ENCODE data around the gene TMX2. TPM values are rescaled to one million over a fixed set of nuclear protein-coding genes. Genes with fewer than 3 reads are reported as not detected.

TMX2 gene
- total and polyA plus RNA-seq, 10 of the 15 experiments (the other 5 are each of a cell fraction or from before 2014, with no cell fraction given), result 64.3 to 134 (median 91.6) TPM

DNA sequence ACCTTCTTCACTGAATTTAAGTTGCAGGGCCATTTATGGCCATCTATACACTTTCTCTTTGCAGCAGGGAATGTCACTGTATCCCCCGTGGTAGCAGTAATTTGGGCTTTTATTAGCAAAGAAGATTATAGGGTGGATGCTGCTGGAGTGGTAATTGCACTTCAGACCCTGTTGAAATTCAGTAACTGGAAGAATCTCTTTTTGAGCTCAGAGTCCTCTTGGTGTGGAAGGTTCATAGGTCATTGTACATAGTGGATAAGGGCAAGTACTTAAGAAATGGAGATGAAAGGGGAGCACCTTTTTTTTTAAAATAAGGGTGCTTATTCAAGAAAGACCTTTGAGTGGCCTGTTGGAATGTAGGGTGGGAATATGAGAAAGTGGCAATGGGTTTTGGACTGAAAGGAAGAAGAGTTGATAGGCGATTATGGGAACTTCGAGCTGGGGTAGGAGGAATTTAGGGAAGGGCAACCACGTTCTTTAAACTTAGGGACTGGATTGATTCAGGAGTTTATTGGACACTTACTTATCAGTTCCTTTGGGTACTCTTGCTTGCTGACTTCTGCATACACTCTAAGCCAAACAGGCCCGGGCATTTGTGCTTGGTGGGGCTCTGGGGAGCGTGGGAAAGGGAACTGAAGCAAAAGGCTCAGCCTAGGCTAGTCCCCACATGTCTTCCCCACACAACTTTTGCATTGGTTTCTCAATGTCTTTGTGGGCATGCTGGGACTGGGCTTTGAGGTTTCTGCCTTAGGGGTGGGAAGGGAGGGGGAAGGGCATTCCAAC is 75.7 kb downstream of the TMX2 start (continued):
- TF ChIP-seq CEBPZ (IDR thresholded peaks at IDR 0.05; ENCODE audit: low read depth, low read length) (no peak), EGR1 (IDR thresholded peaks at IDR 0.05; ENCODE audit: borderline replicate concordance in 1 of 2, low read depth in 2 of 2, low read length in 2 of 2) (no peak), STAT1 (conservative IDR thresholded peaks at IDR 0.05) (no peak), USF2 (IDR thresholded peaks at IDR 0.05; ENCODE audit: borderline replicate concordance, low read depth, low read length) (no peak), ETV6 (conservative IDR thresholded peaks at IDR 0.05 in 1 of 2, IDR thresholded peaks at IDR 0.05 in 1 of 2; ENCODE audit: borderline replicate concordance in 1 of 2, low read depth in 1 of 2) (no peak), NFYB (IDR thresholded peaks at IDR 0.05; ENCODE audit: insufficient read depth, low read depth, low read length) (no peak), NFYA (IDR thresholded peaks at IDR 0.05; ENCODE audit: borderline replicate concordance, low read depth, low read length) (no peak)
